Ovary (tissue), 3 donors: Measurements from ENCODE around the gene RFC3.

Experiments used
- CTCF ChIP-seq, 3 donors: fragments of 450-650 bp in 2 of 3; fragments of 200-600 bp in 1 of 3; IDR thresholded peaks; one replicate each; pipeline versions ENCODE4 v1.5.1 to v1.8.0; 2016 to 2022; ENCODE audit warnings: antibody characterized with exemption in 3 of 3, mild to moderate bottlenecking in 1 of 3
- POLR2A ChIP-seq: fragments of 450-650 bp; IDR thresholded peaks from one replicate; pipeline ENCODE4 v1.6.1; 2017; ENCODE audit warnings: antibody characterized with exemption, mild to moderate bottlenecking, moderate library complexity
- donor health status: DM: no; HTN: no; CAD: no.

- TF ChIP-seq CTCF (IDR thresholded peaks at IDR 0.05) (no peak), POLR2A (no peak)
Measured at GRCh38 chr13:33816912-33817311, 1.0 kb upstream of the RFC3 start.
